HCT116 (cell line): Measurements from ENCODE around the gene SPATS2L. TPM values are rescaled to one million over a fixed set of nuclear protein-coding genes. Genes with fewer than 3 reads are reported as not detected.

Experiments
- ATAC-seq: fragments of 200-7000 bp; cut with Tn5 transposase; 2 replicates; pipeline ENCODE4 v1.9.1; 2020; ENCODE audit warnings: mild to moderate bottlenecking, moderate library complexity
- BruUV-seq: library from RNA; stranded (reverse); fragments of 400-500 nt; replicated peaks from 2 replicates; lab custom pipeline; 2021; lab: Mats Ljungman, UMichigan
- CTCF ChIA-PET: fragments of 300-600 bp; sonication (Branson Sonifier 250); formaldehyde crosslinking; loops from one replicate; lab custom pipeline; 2021; ENCODE audit warnings: antibody characterized with exemption; lab: Charles Lee
- POLR2A ChIA-PET: fragments of 300-600, 350-600 bp; sonication (Branson Sonifier 250); formaldehyde crosslinking; loops from one replicate; lab custom pipeline; 2021; ENCODE audit warnings: antibody characterized with exemption; lab: Charles Lee
- RAD21 ChIA-PET, 2 experiments: fragments of 300-600 bp; sonication (Branson Sonifier 250); formaldehyde crosslinking; loops; one replicate each; lab custom pipeline; 2023; ENCODE audit warnings: low total read pairs in 2 of 2; ENCODE audit not compliant: uncharacterized antibody in 2 of 2, unreplicated experiment in 2 of 2, low non-redundant PET in 1 of 2; lab: Charles Lee
- DNase-seq: peaks from one replicate; pipeline ENCODE4 v3.0.0-alpha.2; 2010; ENCODE audit warnings: low read depth, low spot score
- H2AFZ ChIP-seq: fragments of 200-600 bp; shearing (Covaris generic), sonication (generic); 2 replicates; pipeline ENCODE4 v1.6.1; 2017; ENCODE audit warnings: low read depth, mixed run types, mixed read lengths, antibody characterized with exemption, low read length; ENCODE audit not compliant: poor library complexity, severe bottlenecking
- H3K27ac ChIP-seq: 2 replicates; pipeline ENCODE4 v1.5.1; 2012; ENCODE audit warnings: low read depth, low read length
- H3K27me3 ChIP-seq: fragments of 200-600 bp; sonication (generic); 2 replicates; pipeline ENCODE4 v1.6.1; 2016; ENCODE audit warnings: mixed run types, low read length, mixed read lengths; ENCODE audit not compliant: insufficient read depth
- H3K36me3 ChIP-seq, 2 experiments: fragments of 200-500 bp in 1 of 2; fragments of 200-600 bp in 1 of 2; sonication (Bioruptor generic) in 1 of 2; sonication (generic) in 1 of 2; 2 replicates each; pipeline versions ENCODE4 v1.5.1 to v1.6.1; 2014 to 2016; ENCODE audit warnings: low read length in 2 of 2, inconsistent platforms in 1 of 2, mixed read lengths in 1 of 2, mixed run types in 1 of 2; ENCODE audit not compliant: insufficient read depth in 2 of 2, control insufficient read depth in 1 of 2
- H3K4me1 ChIP-seq, 2 experiments: fragments of 200-600 bp in 1 of 2; sonication (generic) in 1 of 2; 2 replicates each; pipeline versions ENCODE4 v1.5.1 to v1.6.1; 2012 to 2017; ENCODE audit warnings: low read length in 2 of 2, inconsistent platforms in 1 of 2, mild to moderate bottlenecking in 1 of 2, mixed read lengths in 1 of 2, mixed run types in 1 of 2, moderate library complexity in 1 of 2; ENCODE audit not compliant: insufficient read depth in 2 of 2, control insufficient read depth in 1 of 2
- H3K4me2 ChIP-seq: fragments of 200-600 bp; sonication (generic); 2 replicates; pipeline ENCODE4 v1.6.1; 2017; ENCODE audit warnings: mixed run types, low read length, mixed read lengths
- H3K4me3 ChIP-seq, 2 experiments: fragments of 200-600 bp in 1 of 2; sonication (generic) in 1 of 2; replicated peaks in 1 of 2; 2 replicates each; pipeline ENCODE4 v1.5.1; 2011 to 2016; ENCODE audit warnings: low read length in 2 of 2, control low read depth in 1 of 2, low read depth in 1 of 2, mild to moderate bottlenecking in 1 of 2, mixed read lengths in 1 of 2, mixed run types in 1 of 2
- H3K79me2 ChIP-seq: fragments of 200-600 bp; sonication (generic); 2 replicates; pipeline ENCODE4 v1.6.1; 2017; ENCODE audit warnings: mild to moderate bottlenecking, mixed run types, low read length, moderate library complexity, mixed read lengths; ENCODE audit not compliant: insufficient read depth
- H3K9ac ChIP-seq: fragments of 200-600 bp; sonication (generic); 2 replicates; pipeline ENCODE4 v1.6.1; 2016; ENCODE audit warnings: low read length, mixed read lengths
- H3K9me2 ChIP-seq: fragments of 200-600 bp; sonication (generic), shearing (Covaris generic); 2 replicates; pipeline ENCODE4 v1.6.1; 2017; ENCODE audit warnings: mixed run types, mild to moderate bottlenecking, moderate library complexity; ENCODE audit not compliant: insufficient read depth
- H3K9me3 ChIP-seq, 2 experiments: fragments of 200-500 bp in 1 of 2; fragments of 200-600 bp in 1 of 2; sonication (Bioruptor generic) in 1 of 2; sonication (generic) in 1 of 2; 2 replicates each; pipeline ENCODE4 v1.6.1; 2014 to 2017; ENCODE audit warnings: low read length in 2 of 2, mixed read lengths in 2 of 2, inconsistent platforms in 1 of 2, low read depth in 1 of 2, mild to moderate bottlenecking in 1 of 2, mixed run types in 1 of 2, moderate library complexity in 1 of 2; ENCODE audit not compliant: control insufficient read depth in 1 of 2, insufficient read depth in 1 of 2
- H4K20me1 ChIP-seq: fragments of 200-600 bp; sonication (generic), shearing (Covaris generic); 2 replicates; pipeline ENCODE4 v1.6.1; 2017; ENCODE audit warnings: mixed run types, mild to moderate bottlenecking, moderate library complexity; ENCODE audit not compliant: insufficient read depth
- CBX3 ChIP-seq: IDR thresholded peaks from 2 replicates; pipeline ENCODE4 v1.6.1; 2012; ENCODE audit warnings: low read depth
- ELF1 ChIP-seq: IDR thresholded peaks from 2 replicates; pipeline ENCODE4 v1.6.1; 2012; ENCODE audit warnings: low read depth, borderline replicate concordance
- EZH2 ChIP-seq: fragments of 200-600 bp; sonication (generic); IDR thresholded peaks from 2 replicates; pipeline ENCODE4 v1.6.1; 2017; ENCODE audit warnings: antibody characterized with exemption, mixed run types
- EZH2phosphoT487 ChIP-seq: fragments of 200-600 bp; IDR thresholded peaks from 2 replicates; pipeline ENCODE4 v1.6.1; 2018; ENCODE audit warnings: antibody characterized with exemption, borderline replicate concordance
- JUND ChIP-seq: IDR thresholded peaks from 2 replicates; pipeline ENCODE4 v1.6.1; 2012
- POLR2A ChIP-seq: IDR thresholded peaks from 2 replicates; pipeline ENCODE4 v1.7.0; 2011; ENCODE audit warnings: borderline replicate concordance; ENCODE audit not compliant: insufficient read depth, insufficient read length; ENCODE audit errors: extremely low read depth
- RAD21 ChIP-seq: IDR thresholded peaks from 2 replicates; pipeline ENCODE4 v1.6.1; 2012; ENCODE audit warnings: low read depth, mild to moderate bottlenecking
- YY1 ChIP-seq: IDR thresholded peaks from 2 replicates; pipeline ENCODE4 v1.6.1; 2011; ENCODE audit warnings: low read length, low read depth, moderate library complexity, mild to moderate bottlenecking; ENCODE audit not compliant: insufficient replicate concordance; ENCODE audit errors: extremely low read depth
- ZFX ChIP-seq: fragments of 450-650 bp; IDR thresholded peaks from 2 replicates; pipeline ENCODE4 v1.6.1; 2017
- intact Hi-C: fragments of 100-400 bp; cut with micrococcal nuclease; formaldehyde crosslinking; loops from 2 replicates; pipeline ENCODE4 v1.10.0; 2022
- total RNA-seq: library from RNA; stranded (reverse); gene quantifications from one replicate; pipeline ENCODE4 v1.2.1, GENCODE V29; 2021; ENCODE audit not compliant: unreplicated experiment
- TF ChIP-seq, protein P1 (sequence below): IDR thresholded peaks from 2 replicates; pipeline ENCODE4 v1.6.1; 2012; ENCODE audit warnings: low read depth
- TF ChIP-seq, protein P2 (sequence below), 3 experiments: fragments of 200-600 bp in 1 of 3; sonication (generic) in 1 of 3; IDR thresholded peaks in 2 of 3; conservative IDR thresholded peaks in 1 of 3; 2 replicates each; pipeline ENCODE4 v1.5.1; 2012 to 2017; ENCODE audit warnings: low read depth in 2 of 3, low read length in 2 of 3, antibody characterized with exemption in 1 of 3, borderline replicate concordance in 1 of 3, control low read depth in 1 of 3, mild to moderate bottlenecking in 1 of 3, mixed read lengths in 1 of 3, mixed run types in 1 of 3, moderate library complexity in 1 of 3; ENCODE audit not compliant: insufficient read depth in 1 of 3
- TF ChIP-seq, protein P3 (sequence below): IDR thresholded peaks from 2 replicates; pipeline ENCODE4 v1.6.1; 2011; ENCODE audit warnings: mild to moderate bottlenecking, low read length, moderate library complexity; ENCODE audit not compliant: insufficient replicate concordance; ENCODE audit errors: extremely low read depth

Gene SPATS2L
- total RNA-seq, 1 experiment from 2014 or later: 87.1 TPM

DNA sequence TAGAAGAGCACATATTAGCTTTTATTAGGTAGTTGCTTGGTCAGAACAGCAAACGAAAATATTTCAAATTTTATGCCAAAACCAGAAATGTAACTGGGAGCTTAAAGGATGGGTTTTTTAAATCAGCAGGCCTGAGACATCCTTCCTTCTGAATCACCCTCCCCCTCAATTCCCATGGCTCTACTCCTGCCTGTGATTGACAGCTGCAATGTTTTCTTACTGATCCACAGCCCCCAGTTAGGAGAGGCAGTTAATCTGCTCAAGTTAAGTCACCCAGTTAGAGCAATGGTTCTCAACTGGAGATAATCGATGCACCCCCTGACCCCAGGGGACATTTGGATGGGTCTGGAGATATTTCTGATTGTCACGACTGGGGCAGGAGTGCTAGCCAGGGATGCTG lies 178.4 kb downstream of the SPATS2L start:
- ChIA-PET POLR2A (no interaction called here), CTCF (interaction anchor here (1.0 to 7.3 kb wide), 11 partner anchors 8 to 747 kb away, joined by 3 to 86 read pairs (median 12); partner anchors contain the start of gene KCTD18), RAD21 (interaction anchor here in 1 of 2 experiments (0.6 to 1.7 kb wide), 2 partner anchors 305 to 505 kb away, joined by 3 to 6 read pairs; no protein-coding TSS in a partner anchor)
- BruUV-seq: no TSS peak
- Histone ChIP-seq H3K27me3 (no peaks in the 10 kb centered on the region), H4K20me1 (no peaks in the 10 kb centered on the region), H3K4me1 (peaks cover 0 to 16% of the 10 kb centered on the region in 2 experiments; a peak in 1 of 4 replicates), H3K9me3 (no peaks in the 10 kb centered on the region), H3K9ac (no peak overlapping the region), H3K27ac (no peak overlapping the region), H3K4me3 (no peak overlapping the region), H2AFZ (no peak overlapping the region), H3K9me2 (no peaks in the 10 kb centered on the region), H3K79me2 (no peaks in the 10 kb centered on the region), H3K36me3 (no peaks in the 10 kb centered on the region; a peak in 1 of 4 replicates), H3K4me2 (no peak overlapping the region)
- no peak for ATAC-seq
- DNase-seq: no peak
- intact Hi-C loops: loop anchor here (5.0 kb wide), 1 partner anchor 183 kb away; no protein-coding TSS in a partner anchor
- TF ChIP-seq, protein P1, sequence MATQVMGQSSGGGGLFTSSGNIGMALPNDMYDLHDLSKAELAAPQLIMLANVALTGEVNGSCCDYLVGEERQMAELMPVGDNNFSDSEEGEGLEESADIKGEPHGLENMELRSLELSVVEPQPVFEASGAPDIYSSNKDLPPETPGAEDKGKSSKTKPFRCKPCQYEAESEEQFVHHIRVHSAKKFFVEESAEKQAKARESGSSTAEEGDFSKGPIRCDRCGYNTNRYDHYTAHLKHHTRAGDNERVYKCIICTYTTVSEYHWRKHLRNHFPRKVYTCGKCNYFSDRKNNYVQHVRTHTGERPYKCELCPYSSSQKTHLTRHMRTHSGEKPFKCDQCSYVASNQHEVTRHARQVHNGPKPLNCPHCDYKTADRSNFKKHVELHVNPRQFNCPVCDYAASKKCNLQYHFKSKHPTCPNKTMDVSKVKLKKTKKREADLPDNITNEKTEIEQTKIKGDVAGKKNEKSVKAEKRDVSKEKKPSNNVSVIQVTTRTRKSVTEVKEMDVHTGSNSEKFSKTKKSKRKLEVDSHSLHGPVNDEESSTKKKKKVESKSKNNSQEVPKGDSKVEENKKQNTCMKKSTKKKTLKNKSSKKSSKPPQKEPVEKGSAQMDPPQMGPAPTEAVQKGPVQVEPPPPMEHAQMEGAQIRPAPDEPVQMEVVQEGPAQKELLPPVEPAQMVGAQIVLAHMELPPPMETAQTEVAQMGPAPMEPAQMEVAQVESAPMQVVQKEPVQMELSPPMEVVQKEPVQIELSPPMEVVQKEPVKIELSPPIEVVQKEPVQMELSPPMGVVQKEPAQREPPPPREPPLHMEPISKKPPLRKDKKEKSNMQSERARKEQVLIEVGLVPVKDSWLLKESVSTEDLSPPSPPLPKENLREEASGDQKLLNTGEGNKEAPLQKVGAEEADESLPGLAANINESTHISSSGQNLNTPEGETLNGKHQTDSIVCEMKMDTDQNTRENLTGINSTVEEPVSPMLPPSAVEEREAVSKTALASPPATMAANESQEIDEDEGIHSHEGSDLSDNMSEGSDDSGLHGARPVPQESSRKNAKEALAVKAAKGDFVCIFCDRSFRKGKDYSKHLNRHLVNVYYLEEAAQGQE: no peak
- TF ChIP-seq YY1: no peak
- no peak for TF ChIP-seq POLR2A

DNA sequence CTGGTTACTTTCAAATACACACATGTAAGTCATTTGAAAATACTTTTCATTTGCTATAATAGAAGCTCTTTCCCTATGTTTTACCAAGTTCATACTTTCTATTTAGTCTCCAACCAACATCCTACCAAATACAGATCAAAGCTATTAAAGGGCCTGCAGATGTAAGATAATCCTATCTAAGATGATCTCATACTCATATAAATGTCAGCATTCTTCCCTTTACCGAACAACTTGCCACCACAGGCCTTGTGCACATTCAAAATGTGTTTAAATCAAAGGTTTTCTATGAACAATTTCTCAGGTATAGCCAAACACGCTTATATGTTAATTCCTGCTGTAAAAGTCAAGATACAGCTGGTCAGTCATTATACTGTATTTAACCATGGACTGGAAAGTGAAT lies 180.0 kb downstream of the SPATS2L start:
- Histone ChIP-seq H3K4me2 (no peak overlapping the region), H4K20me1 (no peaks in the 10 kb centered on the region), H3K27ac (no peak overlapping the region), H3K4me1 (peaks cover 0 to 8% of the 10 kb centered on the region in 2 experiments; a peak in 1 of 4 replicates), H3K9ac (no peak overlapping the region), H3K4me3 (no peak overlapping the region), H3K9me3 (no peaks in the 10 kb centered on the region), H2AFZ (no peak overlapping the region), H3K79me2 (no peaks in the 10 kb centered on the region), H3K36me3 (peaks cover 0 to 4% of the 10 kb centered on the region in 2 experiments; a peak in 2 of 4 replicates), H3K27me3 (no peaks in the 10 kb centered on the region), H3K9me2 (no peaks in the 10 kb centered on the region)
- RAD21 ChIA-PET: no interaction called here
- CTCF ChIA-PET: interaction anchor here (6.0 kb wide), 1 partner anchor 216 kb away, joined by 86 read pairs; no protein-coding TSS in a partner anchor
- POLR2A ChIA-PET: no interaction called here
- no peak for ATAC-seq
- intact Hi-C loops: no loop called here
- no TSS peak for BruUV-seq
- DNase-seq: no peak
- TF ChIP-seq EZH2phosphoT487 (no peak), ZFX (no peak), JUND (no peak), ELF1 (no peak), EZH2 (no peak), CBX3 (no peak), RAD21 (no peak)
- TF ChIP-seq, protein P2, sequence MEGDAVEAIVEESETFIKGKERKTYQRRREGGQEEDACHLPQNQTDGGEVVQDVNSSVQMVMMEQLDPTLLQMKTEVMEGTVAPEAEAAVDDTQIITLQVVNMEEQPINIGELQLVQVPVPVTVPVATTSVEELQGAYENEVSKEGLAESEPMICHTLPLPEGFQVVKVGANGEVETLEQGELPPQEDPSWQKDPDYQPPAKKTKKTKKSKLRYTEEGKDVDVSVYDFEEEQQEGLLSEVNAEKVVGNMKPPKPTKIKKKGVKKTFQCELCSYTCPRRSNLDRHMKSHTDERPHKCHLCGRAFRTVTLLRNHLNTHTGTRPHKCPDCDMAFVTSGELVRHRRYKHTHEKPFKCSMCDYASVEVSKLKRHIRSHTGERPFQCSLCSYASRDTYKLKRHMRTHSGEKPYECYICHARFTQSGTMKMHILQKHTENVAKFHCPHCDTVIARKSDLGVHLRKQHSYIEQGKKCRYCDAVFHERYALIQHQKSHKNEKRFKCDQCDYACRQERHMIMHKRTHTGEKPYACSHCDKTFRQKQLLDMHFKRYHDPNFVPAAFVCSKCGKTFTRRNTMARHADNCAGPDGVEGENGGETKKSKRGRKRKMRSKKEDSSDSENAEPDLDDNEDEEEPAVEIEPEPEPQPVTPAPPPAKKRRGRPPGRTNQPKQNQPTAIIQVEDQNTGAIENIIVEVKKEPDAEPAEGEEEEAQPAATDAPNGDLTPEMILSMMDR (IDR thresholded peaks at IDR 0.05 in 2 of 3, conservative IDR thresholded peaks at IDR 0.05 in 1 of 3; ENCODE audit: borderline replicate concordance in 1 of 3, insufficient read depth in 1 of 3, low read depth in 2 of 3, low read length in 2 of 3): no peak
- TF ChIP-seq, protein P3, sequence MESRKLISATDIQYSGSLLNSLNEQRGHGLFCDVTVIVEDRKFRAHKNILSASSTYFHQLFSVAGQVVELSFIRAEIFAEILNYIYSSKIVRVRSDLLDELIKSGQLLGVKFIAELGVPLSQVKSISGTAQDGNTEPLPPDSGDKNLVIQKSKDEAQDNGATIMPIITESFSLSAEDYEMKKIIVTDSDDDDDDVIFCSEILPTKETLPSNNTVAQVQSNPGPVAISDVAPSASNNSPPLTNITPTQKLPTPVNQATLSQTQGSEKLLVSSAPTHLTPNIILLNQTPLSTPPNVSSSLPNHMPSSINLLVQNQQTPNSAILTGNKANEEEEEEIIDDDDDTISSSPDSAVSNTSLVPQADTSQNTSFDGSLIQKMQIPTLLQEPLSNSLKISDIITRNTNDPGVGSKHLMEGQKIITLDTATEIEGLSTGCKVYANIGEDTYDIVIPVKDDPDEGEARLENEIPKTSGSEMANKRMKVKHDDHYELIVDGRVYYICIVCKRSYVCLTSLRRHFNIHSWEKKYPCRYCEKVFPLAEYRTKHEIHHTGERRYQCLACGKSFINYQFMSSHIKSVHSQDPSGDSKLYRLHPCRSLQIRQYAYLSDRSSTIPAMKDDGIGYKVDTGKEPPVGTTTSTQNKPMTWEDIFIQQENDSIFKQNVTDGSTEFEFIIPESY: no peak
